ENCODE data around the gene CSNK2A1.

GRCh38 chr20:469746-470490 lies 73.7 kb downstream of the CSNK2A1 start:
- TF ChIP-seq CTCF (conservative IDR thresholded peaks at IDR 0.05 in 1 of 2, IDR thresholded peaks at IDR 0.05 in 1 of 2; ENCODE audit: extremely low read depth in 1 of 2, insufficient read depth in 1 of 2, low read depth in 1 of 2, low read length in 2 of 2) (no peak), EZH2 (IDR thresholded peaks at IDR 0.05; ENCODE audit: borderline replicate concordance, low read length) (no peak)

All from mammary epithelial cell (primary cell).